Natural killer cell (primary cell): ENCODE measurements around the gene PTBP3. TPM values are rescaled to one million over a fixed set of nuclear protein-coding genes. Genes with fewer than 3 reads are reported as not detected.

Experiments
- ATAC-seq, 3 donors: fragments of 150-1000 bp in 2 of 3; fragments of 200-7000 bp in 1 of 3; cut with Tn5 transposase; 1 replicate in 1 of 3; 2 replicates in 2 of 3; pipeline ENCODE4 v1.10.0; 2021; ENCODE audit warnings: mild to moderate bottlenecking in 2 of 3, moderate library complexity in 2 of 3
- DNase-seq, 2 donors: peaks; one replicate each; pipeline versions ENCODE4 v3.0.0 to v3.0.0-alpha.2; 2013 to 2021; ENCODE audit warnings: mixed read lengths in 1 of 2
- H3K27ac ChIP-seq: one replicate; pipeline ENCODE4 v1.5.1; 2013; ENCODE audit warnings: mild to moderate bottlenecking, low read length
- H3K27me3 ChIP-seq: one replicate; pipeline ENCODE4 v1.6.1; 2013; ENCODE audit warnings: low read length; ENCODE audit not compliant: control insufficient read depth, insufficient read depth
- H3K36me3 ChIP-seq: one replicate; pipeline ENCODE4 v1.6.1; 2013; ENCODE audit warnings: low read length; ENCODE audit not compliant: control insufficient read depth, insufficient read depth
- H3K4me1 ChIP-seq: one replicate; pipeline ENCODE4 v1.6.1; 2013; ENCODE audit warnings: low read length; ENCODE audit not compliant: control insufficient read depth, insufficient read depth
- H3K4me3 ChIP-seq: one replicate; pipeline ENCODE4 v1.5.1; 2013; ENCODE audit warnings: low read length
- H3K9me3 ChIP-seq: one replicate; pipeline ENCODE4 v1.6.1; 2013; ENCODE audit warnings: low read length; ENCODE audit not compliant: control insufficient read depth, insufficient read depth
- H3K27ac Mint-ChIP-seq, 2 donors: one replicate each; pipeline ENCODE4 v1.8.0; 2022; ENCODE audit warnings: mild to moderate bottlenecking in 2 of 2, mixed read lengths in 2 of 2, moderate library complexity in 1 of 2
- H3K27me3 Mint-ChIP-seq, 2 donors: one replicate each; pipeline ENCODE4 v1.8.0; 2022; ENCODE audit warnings: low read depth in 2 of 2, mixed read lengths in 2 of 2
- H3K36me3 Mint-ChIP-seq: one replicate; pipeline ENCODE4 v1.8.0; 2022; ENCODE audit warnings: mixed read lengths
- H3K4me1 Mint-ChIP-seq, 2 donors: one replicate each; pipeline ENCODE4 v1.8.0; 2022; ENCODE audit warnings: mixed read lengths in 2 of 2
- H3K4me3 Mint-ChIP-seq: one replicate; pipeline ENCODE4 v1.8.0; 2022; ENCODE audit warnings: mild to moderate bottlenecking, moderate library complexity, mixed read lengths
- H3K9me3 Mint-ChIP-seq, 2 donors: one replicate each; pipeline ENCODE4 v1.8.0; 2022; ENCODE audit warnings: mixed read lengths in 2 of 2
- CTCF ChIP-seq: fragments of 200-600 bp; IDR thresholded peaks from one replicate; pipeline ENCODE4 v1.8.0; 2022; ENCODE audit warnings: antibody characterized with exemption
- WGBS: methylation state at CpG from one replicate; pipeline ENCODE4 v1.1.7; 2013; ENCODE audit warnings: missing lambda C conversion rate; ENCODE audit not compliant: insufficient coverage; 5-methylcytosine and 5-hydroxymethylcytosine counted together
- intact Hi-C: fragments of 100-400 bp; cut with micrococcal nuclease; formaldehyde crosslinking; loops from one replicate; pipeline ENCODE4 v1.14.2; 2022
- total RNA-seq, 4 donors: library from RNA; stranded (reverse); fragments of 120-200 nt in 1 of 4; gene quantifications; one replicate each; pipeline versions ENCODE4 v1.2.3 to v1.2.4, GENCODE V29; 2013 to 2022

Gene PTBP3
- total RNA-seq, 3 donors from 2014 or later (not counting 1 experiment from before 2014, with no cell fraction given), result 135 to 156 (median 140) TPM

DNA sequence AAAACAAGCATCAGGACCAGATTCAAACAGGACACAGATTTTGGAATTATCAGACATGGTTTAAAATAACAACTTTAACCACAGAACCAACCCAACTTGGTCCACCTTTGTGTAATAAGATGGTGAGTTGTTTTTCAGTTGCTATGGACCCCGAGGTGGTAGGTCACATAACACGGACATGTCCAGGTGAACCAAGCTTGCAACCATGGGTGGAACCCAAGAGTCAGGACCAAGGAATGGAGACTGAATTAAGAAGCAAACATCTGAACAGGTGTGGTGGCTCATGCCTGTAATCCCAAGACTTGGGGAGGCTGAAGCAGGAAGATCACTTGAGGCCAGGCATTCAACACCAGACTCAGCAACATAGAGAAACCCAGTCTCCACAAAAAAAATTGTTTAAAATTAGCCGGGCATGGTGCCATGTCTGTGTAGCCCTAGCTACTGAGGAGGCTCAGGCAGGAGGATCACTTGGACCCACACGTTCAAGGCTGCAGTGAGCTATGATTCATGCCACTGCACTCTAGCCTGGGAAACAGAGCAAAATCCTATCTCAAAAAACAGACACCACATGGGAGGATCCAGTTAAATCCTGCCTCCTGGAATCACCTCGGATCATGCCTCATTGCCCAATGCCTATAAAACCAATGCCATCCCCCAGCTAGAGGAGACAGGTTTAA lies 10.6 kb downstream of the PTBP3 start:
- H3K9me3 ChIP-seq, result peaks cover 3% of the 10 kb centered on the region
- peaks cover 2 to 8% of the 10 kb centered on the region in 2 donors for H3K9me3 Mint-ChIP-seq
- peaks cover 60 to 61% of the 10 kb centered on the region in 2 donors for H3K4me1 Mint-ChIP-seq
- no peaks in the 10 kb centered on the region for H3K27me3 ChIP-seq
- WGBS, result 93% methylated on average over 5 of the region's 5 CpGs
- no peak overlapping the region for H3K4me3 ChIP-seq
- peak overlapping the region; percentile 59 to 76 for H3K27ac Mint-ChIP-seq
- H3K36me3 ChIP-seq, result no peaks in the 10 kb centered on the region
- no peak overlapping the region for H3K4me3 Mint-ChIP-seq
- ATAC-seq (no peak), DNase-seq (no peak)
- intact Hi-C loops, result loop anchor here (10.0 kb wide), 1 partner anchor 108 kb away; no protein-coding TSS in a partner anchor
- no peak overlapping the region for H3K27ac ChIP-seq
- peaks cover 11% of the 10 kb centered on the region for H3K4me1 ChIP-seq
- no peaks in the 10 kb centered on the region for H3K27me3 Mint-ChIP-seq
- no peak for TF ChIP-seq CTCF
- H3K36me3 Mint-ChIP-seq, result peaks cover 21% of the 10 kb centered on the region

GRCh38 chr9:112316258-112316943 lies 17.0 kb downstream of the PTBP3 start:
- H3K9me3 ChIP-seq, result no peaks in the 10 kb centered on the region
- Mint-ChIP-seq H3K4me1 (peaks cover 62 to 71% of the 10 kb centered on the region in 2 donors), H3K27me3 (no peaks in the 10 kb centered on the region), H3K27ac (peak overlapping the region; percentile 75 to 82), H3K9me3 (no peaks in the 10 kb centered on the region), H3K4me3 (peak overlapping the region; percentile 58), H3K36me3 (no peaks in the 10 kb centered on the region)
- H3K27me3 ChIP-seq, result no peaks in the 10 kb centered on the region
- no peak overlapping the region for H3K4me3 ChIP-seq
- ATAC-seq (no peak), DNase-seq (no peak)
- TF ChIP-seq CTCF, result no peak
- H3K4me1 ChIP-seq, result peaks cover 17% of the 10 kb centered on the region
- no peaks in the 10 kb centered on the region for H3K36me3 ChIP-seq
- intact Hi-C loops, result loop anchor here (2.0 kb wide), 1 partner anchor 16 kb away; the partner anchor contains the start of gene PTBP3
- no peak overlapping the region for H3K27ac ChIP-seq
- WGBS, result 95% methylated on average over 11 of the region's 11 CpGs

DNA sequence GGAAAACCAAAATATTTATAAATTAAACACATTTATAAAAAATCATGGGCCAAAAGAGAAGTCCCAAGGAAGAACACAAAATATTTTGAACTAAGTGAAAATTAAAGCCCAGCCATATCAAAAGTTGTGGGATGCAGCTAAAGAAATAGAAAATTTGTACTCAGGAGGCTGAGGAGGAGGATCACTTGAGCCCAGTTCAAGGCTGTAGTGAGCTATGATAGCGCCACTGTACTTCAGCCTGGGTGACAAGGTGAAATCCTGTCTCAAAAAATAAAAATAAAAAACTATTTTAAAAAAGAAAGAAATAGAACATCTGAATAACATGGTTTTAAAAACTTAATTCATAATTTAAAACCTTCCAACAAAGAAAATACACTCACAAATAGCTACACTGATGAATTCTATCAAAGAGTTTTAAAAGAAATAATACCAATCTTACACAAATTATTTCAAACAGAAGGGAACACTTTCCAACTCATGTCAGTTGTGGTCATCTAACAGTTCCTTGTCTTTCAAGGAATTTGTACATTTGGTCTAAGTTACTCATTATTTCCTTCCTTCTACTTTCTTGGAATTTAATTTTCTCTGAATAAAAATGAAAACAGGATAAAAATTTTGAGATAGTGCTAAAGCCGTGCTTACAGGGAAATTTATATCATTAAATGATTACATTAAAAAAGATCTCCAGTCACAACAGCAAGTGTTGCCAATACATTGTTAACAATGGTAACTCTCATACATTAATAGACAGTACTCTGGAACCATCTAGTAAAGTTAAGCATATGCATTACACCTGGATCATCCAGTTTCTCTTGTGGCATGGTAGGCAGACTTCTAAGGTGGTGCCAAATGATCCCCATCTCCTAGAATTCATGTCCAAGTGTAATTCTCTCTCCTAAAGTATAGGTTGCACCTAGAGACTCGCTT lies 17.8 kb downstream of the PTBP3 start:
- DNase-seq, result no peak
- intact Hi-C loops, result loop anchor here (2.0 kb wide), 1 partner anchor 17 kb away; the partner anchor contains the start of gene PTBP3
- H3K9me3 Mint-ChIP-seq, result no peaks in the 10 kb centered on the region

More for the DNA sequence above, 17.8 kb downstream of the PTBP3 start:
- Mint-ChIP-seq H3K4me1 (peaks cover 66 to 78% of the 10 kb centered on the region in 2 donors), H3K27me3 (no peaks in the 10 kb centered on the region), H3K36me3 (no peaks in the 10 kb centered on the region), H3K4me3 (peak overlapping the region; percentile 58), H3K27ac (peak overlapping the region; percentile 75 to 82)
- Histone ChIP-seq H3K9me3 (no peaks in the 10 kb centered on the region), H3K36me3 (no peaks in the 10 kb centered on the region), H3K27ac (no peak overlapping the region), H3K4me1 (peaks cover 17% of the 10 kb centered on the region), H3K27me3 (no peaks in the 10 kb centered on the region), H3K4me3 (no peak overlapping the region)
- no peak for ATAC-seq
- no peak for TF ChIP-seq CTCF
- WGBS, result 100% methylated on average over 1 of the region's 3 CpGs
